Endothelial cell of umbilical vein (primary cell): ENCODE data around the gene KPRP.

Source experiments
- EZH2 ChIP-seq: IDR thresholded peaks from 2 replicates; pipeline ENCODE4 v1.6.1; 2012; ENCODE audit warnings: borderline replicate concordance, low read depth, mild to moderate bottlenecking, moderate library complexity, low read length, inconsistent platforms; ENCODE audit not compliant: severe bottlenecking
- POLR2A ChIP-seq: IDR thresholded peaks from 2 replicates; pipeline ENCODE4 v1.6.1; 2012; ENCODE audit warnings: low read depth, mild to moderate bottlenecking, control low read depth, low read length
- TF ChIP-seq, protein P1 (sequence below), 2 donors: IDR thresholded peaks; 1 replicate in 1 of 2; 2 replicates in 1 of 2; pipeline ENCODE4 v1.5.1; 2011; ENCODE audit warnings: low read length in 2 of 2, mild to moderate bottlenecking in 2 of 2, moderate library complexity in 2 of 2, control low read depth in 1 of 2, inconsistent platforms in 1 of 2, low read depth in 1 of 2; ENCODE audit not compliant: insufficient read depth in 1 of 2; ENCODE audit errors: extremely low read depth in 1 of 2

DNA sequence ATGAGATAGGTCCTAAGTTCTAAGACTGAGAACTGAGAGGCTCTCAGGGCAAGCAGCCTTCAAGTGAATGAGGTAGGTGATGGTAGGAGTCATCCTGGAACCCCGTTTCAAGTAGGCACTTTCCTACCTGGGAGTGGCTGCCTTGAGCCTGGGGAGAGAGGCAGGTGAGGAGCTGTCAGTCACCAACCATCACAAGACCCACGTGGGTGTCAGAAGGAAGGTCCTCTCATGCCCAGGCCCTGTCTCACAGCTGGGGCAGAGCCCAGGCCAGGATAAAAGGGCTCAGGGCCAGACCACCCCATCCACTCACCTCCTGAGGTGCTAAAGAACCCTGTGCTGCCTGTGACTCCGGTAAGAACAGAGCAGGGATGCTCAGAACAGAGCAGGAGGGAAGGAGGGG lies 38.6 kb downstream of the KPRP start, which contains the start of gene LCE1D:
- TF ChIP-seq, protein P1, sequence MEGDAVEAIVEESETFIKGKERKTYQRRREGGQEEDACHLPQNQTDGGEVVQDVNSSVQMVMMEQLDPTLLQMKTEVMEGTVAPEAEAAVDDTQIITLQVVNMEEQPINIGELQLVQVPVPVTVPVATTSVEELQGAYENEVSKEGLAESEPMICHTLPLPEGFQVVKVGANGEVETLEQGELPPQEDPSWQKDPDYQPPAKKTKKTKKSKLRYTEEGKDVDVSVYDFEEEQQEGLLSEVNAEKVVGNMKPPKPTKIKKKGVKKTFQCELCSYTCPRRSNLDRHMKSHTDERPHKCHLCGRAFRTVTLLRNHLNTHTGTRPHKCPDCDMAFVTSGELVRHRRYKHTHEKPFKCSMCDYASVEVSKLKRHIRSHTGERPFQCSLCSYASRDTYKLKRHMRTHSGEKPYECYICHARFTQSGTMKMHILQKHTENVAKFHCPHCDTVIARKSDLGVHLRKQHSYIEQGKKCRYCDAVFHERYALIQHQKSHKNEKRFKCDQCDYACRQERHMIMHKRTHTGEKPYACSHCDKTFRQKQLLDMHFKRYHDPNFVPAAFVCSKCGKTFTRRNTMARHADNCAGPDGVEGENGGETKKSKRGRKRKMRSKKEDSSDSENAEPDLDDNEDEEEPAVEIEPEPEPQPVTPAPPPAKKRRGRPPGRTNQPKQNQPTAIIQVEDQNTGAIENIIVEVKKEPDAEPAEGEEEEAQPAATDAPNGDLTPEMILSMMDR (IDR thresholded peaks at IDR 0.05; ENCODE audit: extremely low read depth in 1 of 2, insufficient read depth in 1 of 2, low read depth in 1 of 2, low read length in 2 of 2), result no peak
- no peak for TF ChIP-seq POLR2A
- no peak for TF ChIP-seq EZH2
